Panc1 (cell line): ENCODE results near the gene ZSWIM8. TPM values are rescaled to one million over a fixed set of nuclear protein-coding genes. Genes with fewer than 3 reads are reported as not detected.

ENCODE experiments used
- ATAC-seq: fragments of 200-7000 bp; cut with Tn5 transposase; 2 replicates; pipeline ENCODE4 v1.9.1; 2020; ENCODE audit warnings: mild to moderate bottlenecking, moderate library complexity
- BruUV-seq: library from RNA; stranded (reverse); fragments of 400-500 nt; replicated peaks from 2 replicates; lab custom pipeline; 2021; lab: Mats Ljungman, UMichigan
- CTCF ChIA-PET: fragments of 300-600 bp; sonication (Branson Sonifier 250); formaldehyde crosslinking; loops from one replicate; lab custom pipeline; 2022; ENCODE audit warnings: antibody characterized with exemption; lab: Charles Lee
- POLR2A ChIA-PET: fragments of 300-600 bp; sonication (Branson Sonifier 250); formaldehyde crosslinking; loops from one replicate; lab custom pipeline; 2022; ENCODE audit warnings: antibody characterized with exemption; lab: Charles Lee
- DNase-seq: peaks from one replicate; pipeline ENCODE4 v3.0.0-alpha.2; 2010; ENCODE audit warnings: low read depth, low spot score
- H3K27ac ChIP-seq: 2 replicates; pipeline ENCODE4 v1.5.1; 2011; ENCODE audit warnings: mild to moderate bottlenecking, low read length, inconsistent platforms
- H3K27me3 ChIP-seq: fragments of 200-500 bp; sonication (Bioruptor generic); 2 replicates; pipeline ENCODE4 v1.6.0; 2014; ENCODE audit warnings: low read length, inconsistent platforms; ENCODE audit not compliant: control insufficient read depth, insufficient read depth
- H3K36me3 ChIP-seq: fragments of 200-500 bp; sonication (Bioruptor generic); 2 replicates; pipeline ENCODE4 v1.5.1; 2014; ENCODE audit warnings: inconsistent platforms, mild to moderate bottlenecking, low read length, moderate library complexity; ENCODE audit not compliant: control insufficient read depth, insufficient read depth
- H3K4me1 ChIP-seq: 2 replicates; pipeline ENCODE4 v1.5.1; 2011; ENCODE audit warnings: inconsistent platforms, mild to moderate bottlenecking, low read length, moderate library complexity; ENCODE audit not compliant: control insufficient read depth, insufficient read depth
- H3K4me3 ChIP-seq, 2 experiments: 2 replicates each; pipeline ENCODE4 v1.5.1; 2011 to 2012; ENCODE audit warnings: low read depth in 2 of 2, low read length in 2 of 2, mild to moderate bottlenecking in 2 of 2, inconsistent platforms in 1 of 2, moderate library complexity in 1 of 2
- H3K9me3 ChIP-seq: fragments of 200-500 bp; sonication (Bioruptor generic); 2 replicates; pipeline ENCODE4 v1.5.1; 2014; ENCODE audit warnings: low read depth, mild to moderate bottlenecking, inconsistent platforms, low read length, moderate library complexity; ENCODE audit not compliant: control insufficient read depth, insufficient read depth
- CTCF ChIP-seq: fragments of 450-650 bp; IDR thresholded peaks from 2 replicates; pipeline ENCODE4 v1.5.1; 2017; ENCODE audit warnings: mild to moderate bottlenecking
- POLR2AphosphoS5 ChIP-seq: IDR thresholded peaks from 2 replicates; pipeline ENCODE4 v1.6.1; 2012; ENCODE audit warnings: mild to moderate bottlenecking, low read depth, low read length, moderate library complexity
- REST ChIP-seq, 2 experiments: IDR thresholded peaks; 2 replicates each; pipeline ENCODE4 v1.6.1; 2011 to 2012; ENCODE audit warnings: low read depth in 2 of 2, control low read depth in 1 of 2, low read length in 1 of 2, mild to moderate bottlenecking in 1 of 2, moderate library complexity in 1 of 2; ENCODE audit not compliant: insufficient read depth in 1 of 2
- SIN3A ChIP-seq: IDR thresholded peaks from 2 replicates; pipeline ENCODE4 v1.6.1; 2012; ENCODE audit warnings: low read depth, mild to moderate bottlenecking, low read length, moderate library complexity, borderline replicate concordance; ENCODE audit not compliant: insufficient read depth
- TCF7L2 ChIP-seq: IDR thresholded peaks from 2 replicates; pipeline ENCODE4 v1.6.1; 2011; ENCODE audit warnings: mild to moderate bottlenecking, low read depth, low read length, inconsistent platforms
- in situ Hi-C: cut with HindIII; loops from 2 replicates; pipeline ENCODE4 v1.10.0; 2016; ENCODE audit warnings: low sequenced_read_pairs, low pct_unique_long_range_greater_than_20kb
- intact Hi-C: fragments of 100-400 bp; cut with micrococcal nuclease; formaldehyde crosslinking; loops from one replicate; pipeline ENCODE4 v1.10.0; 2022; ENCODE audit not compliant: unreplicated experiment
- total RNA-seq: library from RNA; stranded (reverse); gene quantifications from one replicate; pipeline ENCODE4 v1.2.1, GENCODE V29; 2021; ENCODE audit not compliant: unreplicated experiment

Gene ZSWIM8
- total RNA-seq, 1 experiment from 2014 or later = 109 TPM

GRCh38 chr10:73750819-73751218, 34.6 kb upstream of the ZSWIM8 start:
- no peak for DNase-seq
- H3K9me3 ChIP-seq = no peaks in the 10 kb centered on the region
- peaks cover 26% of the 10 kb centered on the region for H3K36me3 ChIP-seq
- ChIA-PET CTCF (no interaction called here), POLR2A (no interaction called here)
- H3K4me1 ChIP-seq = no peaks in the 10 kb centered on the region
- no peak overlapping the region for H3K27ac ChIP-seq
- no peak for ATAC-seq
- BruUV-seq = no TSS peak
- no peaks in the 10 kb centered on the region for H3K27me3 ChIP-seq
- in situ Hi-C loops (no loop called here), intact Hi-C loops (no loop called here)
- TF ChIP-seq CTCF (no peak), POLR2AphosphoS5 (no peak), REST (IDR thresholded peaks at IDR 0.05; ENCODE audit: insufficient read depth in 1 of 2, low read depth in 2 of 2, low read length in 1 of 2) (no peak), SIN3A (no peak), TCF7L2 (no peak)
- no peak overlapping the region for H3K4me3 ChIP-seq

GRCh38 chr10:73756183-73756582, 29.2 kb upstream of the ZSWIM8 start:
- ChIA-PET CTCF (no interaction called here), POLR2A (no interaction called here)
- Histone ChIP-seq H3K4me3 (no peak overlapping the region), H3K4me1 (no peaks in the 10 kb centered on the region), H3K27me3 (no peaks in the 10 kb centered on the region), H3K9me3 (no peaks in the 10 kb centered on the region), H3K36me3 (peaks cover 18% of the 10 kb centered on the region), H3K27ac (no peak overlapping the region)
- BruUV-seq = no TSS peak
- DNase-seq (no peak), ATAC-seq (no peak)
- TF ChIP-seq SIN3A (no peak), TCF7L2 (no peak), REST (IDR thresholded peaks at IDR 0.05; ENCODE audit: insufficient read depth in 1 of 2, low read depth in 2 of 2, low read length in 1 of 2) (no peak), POLR2AphosphoS5 (no peak)
- in situ Hi-C loops = no loop called here
- intact Hi-C loops = no loop called here
